Liver (tissue), 9 donors: ENCODE results near the gene NLK. TPM values are rescaled to one million over a fixed set of nuclear protein-coding genes. Genes with fewer than 3 reads are reported as not detected.

Experiments
- DNase-seq: peaks from one replicate; pipeline ENCODE4 v3.0.0-alpha.2; 2017; ENCODE audit warnings: low spot score
- H3K27ac ChIP-seq, 2 donors: one replicate each; pipeline ENCODE4 v1.7.0; 2013; ENCODE audit warnings: inconsistent platforms in 2 of 2, low read length in 2 of 2, control low read depth in 1 of 2, low read depth in 1 of 2, mild to moderate bottlenecking in 1 of 2
- H3K27me3 ChIP-seq, 4 donors: one replicate each; pipeline versions ENCODE4 v1.6.1 to v1.7.0; 2013; ENCODE audit warnings: low read length in 3 of 4, inconsistent platforms in 1 of 4, mild to moderate bottlenecking in 1 of 4, moderate library complexity in 1 of 4; ENCODE audit not compliant: control insufficient read depth in 4 of 4, insufficient read depth in 4 of 4
- H3K36me3 ChIP-seq, 4 donors: one replicate each; pipeline versions ENCODE4 v1.6.1 to v1.7.0; 2013; ENCODE audit warnings: low read length in 3 of 4, mild to moderate bottlenecking in 3 of 4, low read depth in 1 of 4, moderate library complexity in 1 of 4; ENCODE audit not compliant: control insufficient read depth in 4 of 4, insufficient read depth in 3 of 4
- H3K4me1 ChIP-seq, 4 donors: one replicate each; pipeline versions ENCODE4 v1.6.1 to v1.7.0; 2013; ENCODE audit warnings: low read length in 3 of 4, mild to moderate bottlenecking in 3 of 4, moderate library complexity in 1 of 4; ENCODE audit not compliant: control insufficient read depth in 4 of 4, insufficient read depth in 4 of 4
- H3K4me3 ChIP-seq, 3 donors: one replicate each; pipeline versions ENCODE4 v1.6.1 to v1.7.0; 2013; ENCODE audit warnings: low read length in 3 of 3, control low read depth in 1 of 3, low read depth in 1 of 3, mild to moderate bottlenecking in 1 of 3
- H3K9ac ChIP-seq, 2 donors: one replicate each; pipeline ENCODE4 v1.7.0; 2013; ENCODE audit warnings: low read length in 2 of 2, mild to moderate bottlenecking in 2 of 2, moderate library complexity in 2 of 2, control low read depth in 1 of 2, low read depth in 1 of 2
- H3K9me3 ChIP-seq, 4 donors: one replicate each; pipeline versions ENCODE4 v1.6.1 to v1.7.0; 2013; ENCODE audit warnings: low read length in 3 of 4; ENCODE audit not compliant: control insufficient read depth in 4 of 4
- EGR1 ChIP-seq, 2 donors: IDR thresholded peaks; 2 replicates each; pipeline ENCODE4 v1.6.1; 2016 to 2018; ENCODE audit warnings: antibody characterized with exemption in 2 of 2, low read depth in 2 of 2
- FOXA1 ChIP-seq: IDR thresholded peaks from 2 replicates; pipeline ENCODE4 v1.6.1; 2016; ENCODE audit warnings: antibody characterized with exemption
- FOXA2 ChIP-seq: IDR thresholded peaks from 2 replicates; pipeline ENCODE4 v1.6.1; 2016; ENCODE audit warnings: antibody characterized with exemption
- HNF4A ChIP-seq, 2 donors: conservative IDR thresholded peaks; 2 replicates each; pipeline ENCODE4 v1.6.1; 2016; ENCODE audit warnings: antibody characterized with exemption in 2 of 2, mild to moderate bottlenecking in 2 of 2
- HNF4G ChIP-seq: IDR thresholded peaks from 2 replicates; pipeline ENCODE4 v1.6.1; 2016; ENCODE audit warnings: antibody characterized with exemption
- NR2F2 ChIP-seq: IDR thresholded peaks from 2 replicates; pipeline ENCODE4 v1.6.1; 2016; ENCODE audit warnings: antibody characterized with exemption
- RAD21 ChIP-seq, 2 donors: IDR thresholded peaks; 2 replicates each; pipeline ENCODE4 v1.6.1; 2016; ENCODE audit warnings: antibody characterized with exemption in 2 of 2, mild to moderate bottlenecking in 2 of 2
- RXRA ChIP-seq, 2 donors: IDR thresholded peaks; 2 replicates each; pipeline ENCODE4 v1.6.1; 2017 to 2018; ENCODE audit warnings: antibody characterized with exemption in 2 of 2, mild to moderate bottlenecking in 1 of 2
- SP1 ChIP-seq: IDR thresholded peaks from 2 replicates; pipeline ENCODE4 v1.6.1; 2018; ENCODE audit warnings: antibody characterized with exemption, mild to moderate bottlenecking
- TAF1 ChIP-seq: conservative IDR thresholded peaks from 2 replicates; pipeline ENCODE4 v1.6.1; 2016; ENCODE audit warnings: antibody characterized with exemption, mild to moderate bottlenecking
- YY1 ChIP-seq: IDR thresholded peaks from 2 replicates; pipeline ENCODE4 v1.6.1; 2016; ENCODE audit warnings: antibody characterized with exemption, mild to moderate bottlenecking
- WGBS: extraction: QIAGEN DNeasy Blood & Tissue Kit; methylation state at CpG from one replicate; pipeline ENCODE4 v1.1.7; 2013; 5-methylcytosine and 5-hydroxymethylcytosine counted together
- polyA plus RNA-seq, 2 donors: library from polyadenylated mRNA; stranded (reverse) in 1 of 2; unstranded in 1 of 2; fragments of 200-250 nt in 1 of 2; fragments of >200 nt in 1 of 2; fragmentation: Nextera tagmentation in 1 of 2; extraction: Ambion mirVana in 1 of 2; gene quantifications; one replicate each; pipeline versions ENCODE4 v1.2.1 to v1.2.3, GENCODE V29; 2013 to 2015
- total RNA-seq, 2 donors: library from RNA; depleted of rRNA; stranded (reverse); fragments of >200 nt; gene quantifications; one replicate each; pipeline ENCODE4 v1.2.3, GENCODE V29; 2014
- TF ChIP-seq, protein P1 (sequence below): fragments of 150-350 bp; IDR thresholded peaks from 2 replicates; pipeline ENCODE4 v1.5.1; 2017; ENCODE audit warnings: improper control_type of control experiment, low read depth, low read length; ENCODE audit not compliant: missing input control
- TF ChIP-seq, protein P2 (sequence below): IDR thresholded peaks from 2 replicates; pipeline ENCODE4 v1.6.1; 2016; ENCODE audit warnings: antibody characterized with exemption, mild to moderate bottlenecking
- TF ChIP-seq, protein P3 (sequence below): IDR thresholded peaks from 2 replicates; pipeline ENCODE4 v1.6.1; 2016; ENCODE audit warnings: antibody characterized with exemption
- donor health status: healthy.
- donor health status: healthy.
- donor health status: healthy.
- donor health status: healthy.
- donor health status: healthy.

NLK gene
- total and polyA plus RNA-seq, 4 donors: 4.4 to 17.4 (median 9.2) TPM

DNA sequence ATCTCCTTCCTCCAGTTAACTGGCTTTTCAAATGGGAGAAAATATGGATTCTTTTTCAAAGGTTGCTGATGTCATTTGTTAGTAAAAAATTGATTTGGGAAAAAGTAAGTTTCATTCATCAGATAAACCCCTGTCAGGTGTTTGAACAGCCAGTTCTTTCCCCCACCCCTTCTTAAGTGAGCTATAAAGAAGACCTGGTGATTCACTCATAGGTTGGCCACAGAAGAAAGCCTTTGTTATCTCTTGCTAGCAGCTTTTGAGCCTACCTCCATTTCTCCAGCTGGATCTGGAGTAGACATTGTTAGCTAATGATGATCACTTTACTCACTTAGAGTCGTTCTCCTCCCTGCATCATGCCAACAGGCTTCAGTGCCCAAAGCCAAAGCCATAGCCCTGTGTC lies 63.0 kb downstream of the NLK start:
- Histone ChIP-seq H3K27ac (no peak overlapping the region), H3K27me3 (no peaks in the 10 kb centered on the region), H3K4me3 (no peak overlapping the region), H3K9ac (no peak overlapping the region), H3K9me3 (no peaks in the 10 kb centered on the region), H3K4me1 (peaks cover 0 to 4% (median 1%) of the 10 kb centered on the region in 4 donors), H3K36me3 (no peaks in the 10 kb centered on the region)
- TF ChIP-seq, protein P1, sequence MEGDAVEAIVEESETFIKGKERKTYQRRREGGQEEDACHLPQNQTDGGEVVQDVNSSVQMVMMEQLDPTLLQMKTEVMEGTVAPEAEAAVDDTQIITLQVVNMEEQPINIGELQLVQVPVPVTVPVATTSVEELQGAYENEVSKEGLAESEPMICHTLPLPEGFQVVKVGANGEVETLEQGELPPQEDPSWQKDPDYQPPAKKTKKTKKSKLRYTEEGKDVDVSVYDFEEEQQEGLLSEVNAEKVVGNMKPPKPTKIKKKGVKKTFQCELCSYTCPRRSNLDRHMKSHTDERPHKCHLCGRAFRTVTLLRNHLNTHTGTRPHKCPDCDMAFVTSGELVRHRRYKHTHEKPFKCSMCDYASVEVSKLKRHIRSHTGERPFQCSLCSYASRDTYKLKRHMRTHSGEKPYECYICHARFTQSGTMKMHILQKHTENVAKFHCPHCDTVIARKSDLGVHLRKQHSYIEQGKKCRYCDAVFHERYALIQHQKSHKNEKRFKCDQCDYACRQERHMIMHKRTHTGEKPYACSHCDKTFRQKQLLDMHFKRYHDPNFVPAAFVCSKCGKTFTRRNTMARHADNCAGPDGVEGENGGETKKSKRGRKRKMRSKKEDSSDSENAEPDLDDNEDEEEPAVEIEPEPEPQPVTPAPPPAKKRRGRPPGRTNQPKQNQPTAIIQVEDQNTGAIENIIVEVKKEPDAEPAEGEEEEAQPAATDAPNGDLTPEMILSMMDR: no peak
- TF ChIP-seq SP1 (no peak), FOXA1 (no peak), FOXA2 (no peak), YY1 (no peak), HNF4G (no peak), HNF4A (conservative IDR thresholded peaks at IDR 0.05) (no peak), NR2F2 (no peak), RAD21 (IDR thresholded peaks at IDR 0.05) (no peak), EGR1 (IDR thresholded peaks at IDR 0.05; ENCODE audit: low read depth in 2 of 2) (no peak), TAF1 (no peak)
- TF ChIP-seq, protein P2, sequence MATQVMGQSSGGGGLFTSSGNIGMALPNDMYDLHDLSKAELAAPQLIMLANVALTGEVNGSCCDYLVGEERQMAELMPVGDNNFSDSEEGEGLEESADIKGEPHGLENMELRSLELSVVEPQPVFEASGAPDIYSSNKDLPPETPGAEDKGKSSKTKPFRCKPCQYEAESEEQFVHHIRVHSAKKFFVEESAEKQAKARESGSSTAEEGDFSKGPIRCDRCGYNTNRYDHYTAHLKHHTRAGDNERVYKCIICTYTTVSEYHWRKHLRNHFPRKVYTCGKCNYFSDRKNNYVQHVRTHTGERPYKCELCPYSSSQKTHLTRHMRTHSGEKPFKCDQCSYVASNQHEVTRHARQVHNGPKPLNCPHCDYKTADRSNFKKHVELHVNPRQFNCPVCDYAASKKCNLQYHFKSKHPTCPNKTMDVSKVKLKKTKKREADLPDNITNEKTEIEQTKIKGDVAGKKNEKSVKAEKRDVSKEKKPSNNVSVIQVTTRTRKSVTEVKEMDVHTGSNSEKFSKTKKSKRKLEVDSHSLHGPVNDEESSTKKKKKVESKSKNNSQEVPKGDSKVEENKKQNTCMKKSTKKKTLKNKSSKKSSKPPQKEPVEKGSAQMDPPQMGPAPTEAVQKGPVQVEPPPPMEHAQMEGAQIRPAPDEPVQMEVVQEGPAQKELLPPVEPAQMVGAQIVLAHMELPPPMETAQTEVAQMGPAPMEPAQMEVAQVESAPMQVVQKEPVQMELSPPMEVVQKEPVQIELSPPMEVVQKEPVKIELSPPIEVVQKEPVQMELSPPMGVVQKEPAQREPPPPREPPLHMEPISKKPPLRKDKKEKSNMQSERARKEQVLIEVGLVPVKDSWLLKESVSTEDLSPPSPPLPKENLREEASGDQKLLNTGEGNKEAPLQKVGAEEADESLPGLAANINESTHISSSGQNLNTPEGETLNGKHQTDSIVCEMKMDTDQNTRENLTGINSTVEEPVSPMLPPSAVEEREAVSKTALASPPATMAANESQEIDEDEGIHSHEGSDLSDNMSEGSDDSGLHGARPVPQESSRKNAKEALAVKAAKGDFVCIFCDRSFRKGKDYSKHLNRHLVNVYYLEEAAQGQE: no peak
- DNase-seq: no peak
- WGBS: 78% methylated on average over 1 of the region's 1 CpG

DNA sequence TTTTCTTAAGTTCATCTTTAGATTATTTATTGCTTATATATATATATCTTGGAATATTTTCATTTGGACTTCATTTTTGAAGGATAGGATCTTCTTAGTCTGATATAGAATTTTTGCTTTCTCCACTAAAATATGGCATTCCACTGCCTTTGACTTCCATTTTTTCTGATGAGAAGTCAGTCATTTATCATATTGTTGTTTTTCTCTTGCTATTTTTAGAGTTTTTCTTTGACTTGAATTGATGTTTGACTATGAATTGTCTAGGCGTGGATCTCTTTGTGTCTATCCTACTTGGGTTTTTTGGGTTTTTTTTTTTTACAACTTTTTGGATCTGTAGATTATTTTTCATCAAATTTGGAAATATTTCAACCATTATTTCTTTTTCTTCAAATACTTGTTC lies 67.7 kb downstream of the NLK start:
- Histone ChIP-seq H3K27ac (no peak overlapping the region), H3K4me1 (peaks cover 0 to 9% (median 4%) of the 10 kb centered on the region in 4 donors), H3K36me3 (no peaks in the 10 kb centered on the region), H3K9me3 (no peaks in the 10 kb centered on the region), H3K4me3 (no peak overlapping the region), H3K27me3 (no peaks in the 10 kb centered on the region), H3K9ac (no peak overlapping the region)
- TF ChIP-seq HNF4A (conservative IDR thresholded peaks at IDR 0.05) (no peak), RXRA (IDR thresholded peaks at IDR 0.05) (no peak), FOXA2 (no peak), TAF1 (no peak), EGR1 (IDR thresholded peaks at IDR 0.05; ENCODE audit: low read depth in 2 of 2) (no peak), HNF4G (no peak), FOXA1 (no peak), SP1 (no peak), RAD21 (IDR thresholded peaks at IDR 0.05) (no peak)
- TF ChIP-seq, protein P3, sequence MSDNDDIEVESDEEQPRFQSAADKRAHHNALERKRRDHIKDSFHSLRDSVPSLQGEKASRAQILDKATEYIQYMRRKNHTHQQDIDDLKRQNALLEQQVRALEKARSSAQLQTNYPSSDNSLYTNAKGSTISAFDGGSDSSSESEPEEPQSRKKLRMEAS: no peak
- TF ChIP-seq, protein P2: no peak
- WGBS: 98% methylated on average over 1 of the region's 1 CpG
- no peak for DNase-seq
